NCI-H69 (cell line): ENCODE data around the gene LGALSL.
"Not testable (repeated sequence)": the region's sequence is repeated elsewhere in the genome, so short reads cannot be mapped to it uniquely, and the experiment has no call there.

Experiments
- DNase-seq: peaks from one replicate; lab custom pipeline; 2025; lab: John Stamatoyannopoulos, UW

LGALSL gene

DNA sequence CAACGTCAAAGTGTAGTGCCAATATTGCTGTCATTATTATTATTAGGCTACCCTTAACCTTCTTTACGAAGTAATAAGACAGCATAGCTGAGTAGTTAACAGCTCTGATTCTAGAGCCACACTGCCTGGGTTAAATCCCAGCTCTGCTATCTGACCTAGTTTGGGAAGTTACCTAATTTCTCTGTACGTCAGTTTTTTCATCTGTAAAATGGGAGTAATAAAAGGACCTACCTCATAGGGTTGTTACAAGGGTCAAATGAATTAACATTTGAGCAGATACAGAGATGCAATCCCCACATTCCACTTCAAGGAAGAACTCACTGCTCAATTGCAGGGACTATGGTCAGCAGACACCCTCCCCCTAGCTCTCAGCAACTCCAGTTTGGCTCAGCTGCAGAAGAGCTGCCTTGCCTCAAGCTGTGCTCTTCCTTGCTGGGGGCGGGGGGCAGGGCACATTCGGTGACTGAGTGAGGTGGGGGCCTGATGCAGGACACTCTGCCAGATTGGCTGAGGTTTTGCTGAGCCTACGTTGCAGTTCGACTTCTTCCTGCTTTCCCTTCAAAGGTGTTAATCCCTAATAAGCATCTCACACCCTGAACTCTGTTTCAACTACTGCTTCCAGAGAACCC lies 11.0 kb upstream of the LGALSL start:
- no peak for DNase-seq

DNA sequence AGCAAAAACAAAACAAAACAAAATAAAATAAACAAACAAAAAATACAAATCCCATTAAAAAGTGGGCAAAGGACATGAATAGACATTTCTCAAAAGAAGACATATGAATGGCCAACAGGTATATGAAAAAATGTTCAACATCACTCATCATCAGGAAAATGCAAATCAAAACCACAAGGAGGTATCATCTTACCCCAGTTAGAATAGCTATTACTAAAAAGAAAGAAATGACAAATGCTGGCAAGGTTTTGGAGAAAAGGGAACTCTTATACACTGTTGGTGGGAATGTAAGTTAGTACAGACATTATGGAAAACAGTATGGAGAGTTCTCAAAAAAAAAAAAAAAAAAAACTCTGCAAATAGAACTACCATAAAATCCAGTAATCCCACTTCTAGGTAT lies 8.0 kb upstream of the LGALSL start:
- DNase-seq = not testable (repeated sequence)

DNA sequence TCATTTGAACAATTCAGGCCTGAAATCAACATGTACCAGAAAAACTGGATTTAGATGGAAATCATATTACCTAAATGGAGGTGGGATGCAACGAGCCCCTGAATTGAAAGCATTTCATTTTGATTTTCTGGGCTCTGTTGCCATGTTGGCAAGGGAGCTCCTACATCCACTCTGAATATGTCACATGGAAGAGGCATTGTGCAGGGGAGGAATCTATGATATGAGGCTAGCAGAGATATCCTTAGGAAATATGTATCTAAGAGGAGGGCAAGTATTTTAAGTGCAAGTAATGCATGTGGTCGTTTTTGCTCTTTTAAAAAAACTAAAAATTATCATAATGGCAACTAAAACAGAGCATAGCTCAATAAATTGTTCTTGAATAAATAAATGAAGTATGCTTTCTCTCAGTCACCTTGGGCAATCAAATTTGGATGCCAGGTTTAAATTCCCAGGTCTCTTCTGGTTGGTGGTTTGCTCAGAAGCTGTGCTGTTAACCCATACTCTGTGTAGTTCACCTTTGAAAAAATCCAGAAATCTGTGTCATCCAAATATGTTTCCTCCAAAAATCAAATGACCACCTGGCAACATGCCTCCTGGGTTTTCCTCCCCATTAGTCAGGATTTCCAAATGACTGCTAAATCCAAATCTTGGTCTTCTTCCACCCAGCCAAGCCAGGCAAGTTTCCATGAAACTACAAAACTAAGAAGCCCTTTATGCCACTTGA lies 6.5 kb upstream of the LGALSL start:
- DNase-seq = no peak

DNA sequence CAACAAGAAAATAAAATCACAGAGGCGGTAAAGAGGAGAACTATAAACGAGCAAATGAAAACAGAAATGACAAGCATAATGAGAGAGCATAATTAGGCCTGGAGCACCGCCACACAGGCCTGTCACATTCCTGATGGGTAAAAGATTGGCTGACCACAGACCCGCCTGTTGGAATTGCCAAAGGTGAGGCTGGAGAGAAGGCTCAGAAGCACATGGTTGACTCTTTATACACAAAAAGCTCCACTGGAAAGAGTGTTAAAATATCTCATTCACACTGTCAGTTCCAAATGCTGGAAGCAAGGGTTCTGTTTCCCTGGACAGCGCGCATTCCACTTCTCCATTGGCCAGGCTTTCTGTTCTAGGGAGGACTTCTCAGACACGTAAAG lies 5.9 kb upstream of the LGALSL start:
- DNase-seq = no peak

DNA sequence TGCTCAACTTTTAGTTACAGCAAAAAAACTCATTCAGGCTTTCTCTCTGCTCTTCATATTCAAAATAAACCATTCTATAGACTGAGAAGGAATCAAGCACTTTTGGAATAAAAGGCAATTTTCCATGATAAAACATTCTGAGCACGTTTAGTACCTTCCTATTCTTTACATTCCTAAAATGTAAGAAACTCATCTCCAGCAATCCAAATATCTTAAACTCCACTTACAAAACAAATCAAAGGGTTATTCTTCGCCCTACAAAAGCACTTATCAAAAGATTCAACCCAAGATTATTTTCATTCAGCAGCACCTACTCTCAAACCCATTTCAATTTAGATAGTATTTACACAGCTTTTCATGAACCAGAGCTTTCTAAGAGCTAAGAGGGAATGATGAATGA lies 2.9 kb upstream of the LGALSL start:
- no peak for DNase-seq

DNA sequence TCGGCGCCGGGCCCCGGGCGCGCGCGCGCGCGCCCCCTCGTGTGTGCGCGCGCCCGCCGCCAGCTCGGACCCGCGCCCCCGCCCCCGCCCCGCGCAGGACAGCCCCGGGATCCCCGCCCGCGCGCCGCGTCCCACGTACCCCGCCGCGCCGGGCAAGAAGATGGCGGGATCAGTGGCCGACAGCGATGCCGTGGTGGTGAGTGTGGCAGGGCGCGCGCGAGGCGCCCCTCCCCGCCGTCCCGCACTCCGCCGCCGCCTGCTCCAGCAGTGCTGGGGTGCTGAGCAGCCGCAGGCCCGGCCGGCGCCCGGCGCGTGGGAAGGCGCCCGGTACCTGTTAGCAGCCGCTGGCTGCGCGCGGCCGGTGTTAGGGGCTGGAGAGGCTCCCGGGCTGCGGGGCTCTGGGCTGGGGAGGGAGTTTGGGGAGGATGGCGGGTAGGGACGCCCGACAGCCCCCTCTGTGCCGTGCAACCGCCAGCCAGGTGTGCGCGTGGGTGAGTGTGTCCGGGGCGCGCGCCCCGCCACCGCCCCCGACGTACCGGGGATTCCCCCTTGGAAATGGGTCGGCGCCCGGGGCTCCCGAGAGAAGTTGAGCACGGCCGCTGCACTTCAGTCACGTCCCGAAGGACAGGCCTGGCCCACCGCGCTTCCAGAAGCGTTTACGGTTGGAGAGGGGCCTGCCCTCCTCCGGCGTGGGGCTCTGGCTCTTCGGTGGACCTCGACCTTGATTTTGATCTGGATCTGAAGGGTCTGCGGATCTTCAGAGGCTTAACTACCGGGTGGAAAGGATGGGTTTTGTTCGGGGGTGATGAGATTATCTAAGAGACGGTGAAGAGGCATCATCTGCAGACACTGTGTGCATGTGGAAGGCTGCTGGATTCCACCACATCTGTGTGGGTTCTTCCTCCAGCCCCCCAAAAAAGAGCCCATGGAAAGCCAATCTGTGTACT lies 697 bp downstream of the LGALSL start:
- peak; percentile 73 for DNase-seq

DNA sequence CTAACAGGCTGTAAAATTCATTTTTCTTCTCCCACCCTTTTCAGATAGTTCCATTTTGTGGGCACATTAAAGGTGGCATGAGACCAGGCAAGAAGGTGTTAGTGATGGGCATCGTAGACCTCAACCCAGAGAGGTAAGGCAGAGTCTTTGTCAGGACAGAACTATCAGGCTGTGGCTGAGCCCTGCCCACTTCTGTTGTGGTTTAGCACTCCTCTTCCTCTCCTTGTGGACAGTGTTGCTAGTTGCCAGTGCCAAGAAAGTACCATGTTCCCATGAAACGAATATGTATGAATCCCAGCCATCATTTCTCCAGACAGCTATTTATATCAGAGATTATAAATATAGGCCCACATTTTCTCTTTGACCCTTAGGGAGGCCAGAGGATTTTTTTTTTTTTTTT lies 1.6 kb downstream of the LGALSL start:
- DNase-seq = peak; percentile 5

DNA sequence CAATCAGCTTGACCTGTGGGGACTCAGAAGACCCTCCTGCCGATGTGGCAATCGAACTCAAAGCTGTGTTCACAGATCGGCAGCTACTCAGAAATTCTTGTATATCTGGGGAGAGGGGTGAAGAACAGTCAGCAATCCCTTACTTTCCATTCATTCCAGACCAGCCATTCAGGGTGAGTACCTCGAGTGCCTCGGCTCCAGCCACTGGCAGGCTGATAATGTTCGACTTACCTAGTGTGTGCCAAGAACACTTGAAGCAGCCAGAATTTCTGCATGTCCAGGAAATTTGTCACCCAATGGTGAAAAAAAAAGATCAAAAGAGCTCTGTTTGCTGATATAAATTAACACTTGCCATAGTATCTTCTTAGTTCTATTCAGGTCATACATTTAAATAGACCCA lies 2.3 kb downstream of the LGALSL start:
- no peak for DNase-seq

DNA sequence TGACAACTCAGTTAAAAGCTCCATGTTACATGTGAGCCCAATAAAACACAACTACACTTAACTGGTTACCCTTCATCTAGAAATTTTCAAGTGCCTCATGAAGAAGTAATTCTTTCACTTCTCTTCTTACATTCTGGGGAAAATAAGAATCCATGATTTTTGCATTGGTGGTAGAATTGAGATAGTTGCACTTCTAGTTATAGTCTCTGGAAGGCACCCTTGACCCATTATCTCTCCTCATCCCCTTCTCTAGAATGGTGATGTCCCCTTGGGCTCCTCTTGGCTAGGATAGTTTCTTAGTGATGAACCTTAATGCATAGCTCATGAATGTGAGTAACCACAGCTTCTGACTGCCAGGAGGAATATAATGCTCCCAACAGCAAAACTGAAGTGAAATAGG lies 3.6 kb downstream of the LGALSL start:
- DNase-seq = peak; percentile 1

DNA sequence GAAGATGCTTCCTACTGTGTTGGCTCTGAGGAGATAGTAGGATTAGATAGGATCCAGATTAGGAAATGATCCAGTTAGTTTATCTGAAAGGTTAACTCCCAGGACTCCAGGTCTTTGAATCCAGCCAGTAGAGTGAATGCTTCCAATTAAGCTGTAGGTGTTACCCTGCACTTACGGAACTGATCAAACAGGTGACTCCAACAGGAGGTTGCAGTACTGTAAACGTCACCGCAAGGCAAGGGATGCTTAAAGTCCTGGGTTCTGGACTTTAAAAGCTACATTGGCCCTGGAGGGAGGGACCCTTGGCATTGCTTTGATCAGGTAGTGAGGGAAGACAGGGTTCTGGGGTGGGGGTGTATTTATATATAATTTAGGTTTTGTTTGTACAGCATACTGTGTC lies 5.6 kb downstream of the LGALSL start:
- peak; percentile 31 for DNase-seq

DNA sequence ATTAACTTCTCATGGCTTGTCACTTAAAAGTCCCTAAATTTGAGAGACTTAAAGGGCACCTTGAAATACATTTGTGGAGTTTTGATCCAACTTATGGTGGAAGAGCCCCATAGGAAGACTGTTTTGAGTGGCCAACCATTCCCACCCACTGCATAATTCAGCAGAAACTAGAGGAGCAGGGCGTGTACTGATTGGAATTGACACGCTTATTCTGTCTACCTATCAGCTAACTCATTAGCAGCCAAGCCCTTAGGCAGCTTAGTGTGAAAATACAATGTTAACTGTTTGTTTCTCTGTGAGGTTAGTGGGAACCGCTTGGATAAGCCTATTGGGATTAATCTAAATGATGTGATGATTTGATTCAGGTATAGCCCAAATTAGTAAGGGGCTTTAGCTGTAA lies 6.4 kb downstream of the LGALSL start:
- no peak for DNase-seq

DNA sequence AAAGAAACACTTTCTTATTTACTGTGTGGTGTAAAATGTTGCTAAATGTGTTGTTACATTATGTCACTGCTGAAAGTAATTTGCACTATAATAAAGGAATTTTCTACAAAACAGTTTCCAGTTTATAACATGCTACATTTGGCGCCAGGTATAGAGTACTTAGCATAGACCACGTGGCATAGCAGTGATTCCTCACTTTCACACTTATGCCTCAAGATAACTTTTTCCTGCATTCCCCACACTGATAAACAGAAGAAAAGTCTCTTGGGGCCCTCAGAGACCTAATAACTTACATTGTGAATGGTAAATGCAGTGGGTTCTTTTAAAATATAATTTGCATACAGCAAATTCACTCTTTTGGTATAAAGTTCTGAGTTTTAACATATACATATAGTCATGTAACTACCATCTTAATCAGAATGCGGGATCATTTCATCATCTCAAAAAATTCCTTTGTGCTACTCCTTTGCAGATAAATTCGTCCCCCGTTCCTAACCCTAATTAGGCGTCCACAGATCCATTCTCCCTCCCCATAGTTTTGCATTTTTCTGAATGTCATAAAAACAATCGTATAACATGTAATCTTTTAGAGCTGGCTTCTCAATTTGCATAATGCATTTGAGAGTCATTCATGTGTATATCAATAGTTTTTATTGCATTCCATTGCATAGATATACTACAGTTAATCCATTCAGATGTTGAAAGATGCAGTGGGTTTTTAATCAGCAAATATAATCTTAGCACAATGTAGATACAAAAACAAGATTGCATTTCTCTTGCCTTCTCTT lies 7.5 kb downstream of the LGALSL start:
- DNase-seq = no peak

DNA sequence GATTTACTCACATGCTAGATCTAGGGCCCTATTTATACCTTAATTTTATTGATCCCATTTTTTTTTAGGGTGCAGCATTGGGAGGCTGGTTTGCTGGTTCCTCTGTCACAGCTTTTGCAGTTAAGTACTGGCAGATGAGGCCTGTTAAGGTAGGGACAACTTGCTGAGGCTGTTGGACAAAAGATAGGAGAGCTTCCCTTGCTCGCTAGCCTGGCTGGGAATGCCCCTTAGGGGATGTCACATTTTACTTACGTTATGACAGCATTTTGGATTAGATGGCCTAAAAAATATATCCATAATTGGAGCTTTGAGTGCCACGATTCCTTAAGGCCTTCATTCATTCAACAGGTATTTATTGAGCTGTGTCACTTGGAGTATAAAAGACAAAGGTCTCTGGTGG lies 8.2 kb downstream of the LGALSL start:
- no peak for DNase-seq

DNA sequence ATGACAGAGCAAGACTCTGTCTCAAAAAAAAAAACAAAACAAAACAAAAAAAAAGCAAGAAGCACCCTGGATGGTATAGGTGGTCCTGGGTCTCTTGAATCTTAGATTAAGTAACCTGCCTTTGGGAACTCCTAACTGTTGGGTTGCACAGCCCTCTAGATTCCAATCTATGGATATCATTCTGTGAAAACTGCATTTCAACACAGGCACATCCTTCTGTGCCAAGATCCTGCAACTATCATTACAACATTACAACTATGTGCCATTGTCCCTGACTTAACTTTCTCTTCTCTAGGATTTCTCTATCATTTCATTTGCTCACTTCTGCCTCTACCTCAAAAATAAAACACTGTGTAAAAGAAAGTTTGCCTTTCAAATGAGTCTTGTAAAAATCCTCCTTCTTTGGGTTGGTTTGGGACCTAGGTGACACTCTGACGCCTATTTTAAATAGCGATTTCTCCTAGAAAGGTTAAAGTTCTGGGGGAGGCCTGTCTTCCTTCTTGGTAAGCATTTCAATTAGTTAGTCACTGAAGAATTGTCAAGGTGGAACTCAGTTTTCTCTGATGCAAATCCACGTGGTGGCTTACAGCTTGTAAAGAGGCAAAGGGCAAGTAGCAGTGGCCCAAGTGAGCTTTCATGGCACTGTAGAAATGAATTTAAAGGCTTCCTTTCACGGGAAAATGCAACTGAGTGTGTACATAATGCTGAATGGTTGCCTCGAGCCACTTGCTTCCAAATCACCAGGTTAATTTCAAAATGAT lies 9.2 kb downstream of the LGALSL start:
- DNase-seq = no peak

DNA sequence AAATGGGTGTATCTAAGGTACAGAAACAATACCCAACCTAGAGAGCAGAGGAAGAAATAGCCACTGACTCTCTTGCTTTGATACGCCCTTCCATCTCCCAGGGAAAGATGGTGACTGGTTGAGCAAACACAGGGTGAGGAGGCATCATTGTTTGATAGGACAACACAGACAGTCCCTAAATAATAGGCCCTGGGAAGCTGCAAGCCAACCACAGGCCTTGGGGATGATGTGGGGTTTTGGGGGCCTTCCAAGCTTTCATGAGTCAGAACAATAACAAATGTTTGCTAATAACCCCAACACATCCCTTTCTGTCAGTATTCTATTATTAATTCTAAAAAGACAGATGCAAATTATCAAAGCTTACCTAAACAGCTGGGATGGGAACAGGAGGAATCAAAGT lies 9.8 kb downstream of the LGALSL start:
- peak; percentile 42 for DNase-seq

DNA sequence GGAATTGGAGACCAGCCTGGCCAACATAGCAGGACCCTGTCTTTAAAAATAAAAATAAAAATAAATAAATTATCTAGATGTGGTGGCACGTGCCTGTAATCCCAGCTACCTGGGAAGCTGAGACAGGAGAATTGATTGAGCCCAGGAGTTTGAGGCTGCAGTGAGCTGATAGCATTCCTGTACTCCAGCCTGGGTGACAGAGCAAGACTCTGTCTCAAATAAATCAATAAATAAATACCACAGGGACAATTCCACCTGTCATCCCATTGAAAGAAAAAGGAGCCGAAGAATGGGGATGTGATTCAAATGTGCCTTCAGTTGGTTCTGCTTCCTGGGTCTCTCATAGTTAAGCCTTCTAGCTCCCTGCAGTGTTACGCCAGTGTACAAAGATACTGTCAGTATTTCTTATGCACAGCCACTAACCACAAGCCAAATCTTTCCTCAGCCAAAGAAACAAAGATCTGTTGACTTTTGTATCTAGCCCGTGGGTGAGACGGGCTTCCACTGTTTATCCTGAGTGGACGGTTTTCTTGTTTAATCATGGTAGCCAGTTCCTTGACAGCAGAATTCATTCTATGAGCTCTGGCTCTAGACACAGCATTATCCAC lies 12.6 kb downstream of the LGALSL start:
- DNase-seq = no peak

DNA sequence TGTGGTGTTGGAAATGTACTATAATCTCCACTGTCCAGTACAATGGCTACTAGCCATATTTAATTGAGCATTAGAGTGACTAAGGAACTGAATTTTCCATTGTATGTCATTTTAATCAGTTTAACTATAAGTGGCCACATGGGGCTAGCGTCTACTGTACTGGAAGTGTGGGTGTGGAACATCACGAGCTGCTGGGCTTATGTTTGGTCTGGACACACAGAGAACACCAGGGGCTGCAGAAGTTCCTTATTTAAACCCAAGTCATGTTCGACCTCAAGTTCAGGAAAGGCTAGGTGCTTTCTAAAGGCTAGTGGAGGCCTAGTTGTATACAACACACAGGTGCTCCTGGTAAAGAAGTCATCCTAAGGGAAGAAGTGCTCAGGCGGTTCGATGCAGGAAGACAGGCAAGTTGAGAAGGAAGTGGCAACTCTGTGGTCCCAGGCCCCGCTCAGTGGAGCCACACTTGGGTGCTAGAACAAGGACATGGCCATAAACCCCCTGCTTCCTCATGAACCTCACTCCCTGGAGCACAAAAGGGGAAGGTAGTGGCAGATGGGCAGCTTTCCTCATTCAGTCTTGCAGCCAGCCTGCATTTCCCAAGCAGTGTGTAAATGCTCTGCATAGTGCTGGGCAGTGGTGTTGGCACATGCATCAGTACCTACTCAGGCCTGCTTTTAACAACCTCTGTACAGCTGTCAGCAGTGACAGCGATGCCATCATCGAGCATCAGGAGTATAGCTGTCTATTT lies 13.3 kb downstream of the LGALSL start:
- DNase-seq = no peak

DNA sequence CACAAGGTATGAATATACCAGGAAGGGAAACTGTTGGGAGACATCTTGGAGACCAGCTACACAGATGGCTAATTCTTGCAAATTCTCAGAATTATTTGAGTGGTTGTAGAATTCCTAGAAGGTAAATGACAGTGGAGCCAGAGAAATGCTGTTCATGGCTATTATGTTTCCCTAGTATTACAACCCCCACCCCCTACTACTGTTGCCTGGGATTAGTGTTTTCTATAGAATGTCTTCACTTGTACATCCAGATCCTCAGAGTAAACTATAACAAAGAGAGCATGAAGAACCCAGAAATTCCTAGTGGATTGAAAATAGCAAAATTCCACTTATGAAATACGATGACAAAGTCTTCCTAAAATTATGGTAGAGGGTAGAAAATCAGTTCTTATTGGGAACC lies 15.3 kb downstream of the LGALSL start:
- DNase-seq = no peak

DNA sequence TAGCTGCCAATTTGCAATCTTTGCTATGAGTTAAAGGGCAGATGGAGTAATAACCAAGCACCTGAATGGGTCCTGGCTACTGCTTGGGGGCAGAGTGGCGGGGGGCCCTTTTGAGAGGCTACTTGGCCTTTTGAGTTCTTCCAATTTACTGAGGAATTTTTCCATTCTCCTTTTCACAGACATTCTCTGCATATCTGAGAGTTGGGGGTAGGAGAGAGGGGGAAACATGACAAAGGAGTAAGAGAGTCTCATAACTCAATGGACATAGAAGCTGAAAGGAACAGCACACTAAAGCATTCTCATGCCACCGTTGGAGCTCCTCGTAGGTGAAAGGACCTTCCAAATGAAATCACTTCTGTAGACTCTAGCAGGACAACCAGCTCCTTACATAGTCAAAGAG lies 16.1 kb downstream of the LGALSL start:
- no peak for DNase-seq

DNA sequence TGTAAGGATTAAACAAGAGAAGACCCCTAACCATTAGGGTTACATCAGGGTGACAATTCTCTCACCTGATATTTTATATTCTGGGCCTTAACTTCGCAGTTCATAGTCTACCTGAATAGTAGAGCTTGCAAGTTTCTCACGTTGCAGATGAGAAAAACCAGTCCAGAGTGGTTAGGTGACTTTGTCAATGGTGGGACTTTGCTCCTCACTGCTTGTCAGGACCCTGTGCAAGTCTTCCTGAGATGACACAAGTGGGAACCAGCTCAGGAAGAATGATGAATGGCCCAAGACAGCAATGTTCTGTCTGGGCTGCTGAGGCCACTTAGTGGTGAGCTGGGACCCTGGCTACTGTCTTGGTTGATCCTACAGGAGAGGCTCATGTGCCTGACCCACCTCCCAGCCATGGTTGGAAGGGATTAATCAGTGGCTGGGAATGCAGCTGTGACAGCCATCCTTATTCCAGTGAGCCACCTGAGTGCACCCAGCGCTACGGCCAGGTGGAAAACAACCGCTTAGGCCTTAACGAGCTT lies 16.9 kb downstream of the LGALSL start:
- peak; percentile 3 for DNase-seq
